PC-3 (cell line): ENCODE results near the gene GLRA3.

ENCODE experiments used
- EZH2 ChIP-seq: fragments of 300-600 bp; sonication (generic); IDR thresholded peaks from one replicate; pipeline ENCODE4 v1.6.1; 2017; ENCODE audit warnings: antibody characterized with exemption, mild to moderate bottlenecking, low read length; ENCODE audit not compliant: unreplicated experiment
- EZH2phosphoT487 ChIP-seq: fragments of 300-600 bp; sonication (generic); IDR thresholded peaks from 2 replicates; pipeline ENCODE4 v1.6.1; 2018; ENCODE audit warnings: mild to moderate bottlenecking, antibody characterized with exemption, low read length, borderline replicate concordance
- TF ChIP-seq, protein P1 (sequence below): fragments of 300-600 bp; sonication (generic); conservative IDR thresholded peaks from 2 replicates; pipeline ENCODE4 v1.5.1; 2017; ENCODE audit warnings: antibody characterized with exemption, low read depth, mild to moderate bottlenecking, low read length

- TF ChIP-seq, protein P1, sequence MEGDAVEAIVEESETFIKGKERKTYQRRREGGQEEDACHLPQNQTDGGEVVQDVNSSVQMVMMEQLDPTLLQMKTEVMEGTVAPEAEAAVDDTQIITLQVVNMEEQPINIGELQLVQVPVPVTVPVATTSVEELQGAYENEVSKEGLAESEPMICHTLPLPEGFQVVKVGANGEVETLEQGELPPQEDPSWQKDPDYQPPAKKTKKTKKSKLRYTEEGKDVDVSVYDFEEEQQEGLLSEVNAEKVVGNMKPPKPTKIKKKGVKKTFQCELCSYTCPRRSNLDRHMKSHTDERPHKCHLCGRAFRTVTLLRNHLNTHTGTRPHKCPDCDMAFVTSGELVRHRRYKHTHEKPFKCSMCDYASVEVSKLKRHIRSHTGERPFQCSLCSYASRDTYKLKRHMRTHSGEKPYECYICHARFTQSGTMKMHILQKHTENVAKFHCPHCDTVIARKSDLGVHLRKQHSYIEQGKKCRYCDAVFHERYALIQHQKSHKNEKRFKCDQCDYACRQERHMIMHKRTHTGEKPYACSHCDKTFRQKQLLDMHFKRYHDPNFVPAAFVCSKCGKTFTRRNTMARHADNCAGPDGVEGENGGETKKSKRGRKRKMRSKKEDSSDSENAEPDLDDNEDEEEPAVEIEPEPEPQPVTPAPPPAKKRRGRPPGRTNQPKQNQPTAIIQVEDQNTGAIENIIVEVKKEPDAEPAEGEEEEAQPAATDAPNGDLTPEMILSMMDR: no peak
- TF ChIP-seq EZH2phosphoT487 (no peak), EZH2 (no peak)
These were observed 30.9 kb upstream of the GLRA3 start for GRCh38 chr4:174859904-174860303.
